ENCODE data around the gene OGFOD2.
A peak's percentile ranks its signal among the peaks of the same experiment; 100 is the strongest.

Gene OGFOD2

GRCh38 chr12:122951979-122952892 lies 22.8 kb upstream of the OGFOD2 start:
- peak; percentile 83 for DNase-seq (ENCODE audit: low spot score)

- no peak for DNase-seq (ENCODE audit: low spot score)
These were observed 19.9 kb upstream of the OGFOD2 start for GRCh38 chr12:122955156-122955555.

- DNase-seq (ENCODE audit: low spot score), result no peak
These were observed 19.0 kb upstream of the OGFOD2 start for GRCh38 chr12:122956035-122956434.

- no peak for DNase-seq (ENCODE audit: low spot score)
These were observed 16.7 kb upstream of the OGFOD2 start for GRCh38 chr12:122958198-122958888.

- no peak for DNase-seq (ENCODE audit: low spot score)
These were observed 15.4 kb upstream of the OGFOD2 start for GRCh38 chr12:122959566-122960192.

- no peak for DNase-seq (ENCODE audit: low spot score)
These were observed 14.9 kb upstream of the OGFOD2 start for GRCh38 chr12:122960193-122960569.

GRCh38 chr12:122961531-122962329 lies 13.3 kb upstream of the OGFOD2 start:
- DNase-seq (ENCODE audit: low spot score), result no peak

- no peak for DNase-seq (ENCODE audit: low spot score)
These were observed 11.1 kb upstream of the OGFOD2 start for GRCh38 chr12:122963941-122964265.

- DNase-seq (ENCODE audit: low spot score), result no peak
These were observed 10.4 kb upstream of the OGFOD2 start for GRCh38 chr12:122964439-122965257.

- DNase-seq (ENCODE audit: low spot score), result no peak
These were observed 9.7 kb upstream of the OGFOD2 start for GRCh38 chr12:122965321-122965751.

GRCh38 chr12:122965851-122966742 lies 8.9 kb upstream of the OGFOD2 start, which contains the start of gene ABCB9:
Gene ABCB9 (minus strand): TSS chr12:122966463. CDS start chr12:122960235, 6,228 bp downstream.
- peak; percentile 96 for DNase-seq (ENCODE audit: low spot score)

GRCh38 chr12:122966743-122967550 lies 8.1 kb upstream of the OGFOD2 start:
- DNase-seq (ENCODE audit: low spot score), result no peak

- no peak for DNase-seq (ENCODE audit: low spot score)
These were observed 6.9 kb upstream of the OGFOD2 start for GRCh38 chr12:122968104-122968503.

GRCh38 chr12:122969676-122970075 lies 5.4 kb upstream of the OGFOD2 start:
- DNase-seq (ENCODE audit: low spot score), result no peak

- peak; percentile 100 for DNase-seq (ENCODE audit: low spot score)
These were observed 661 bp upstream of the OGFOD2 start for GRCh38 chr12:122974274-122974891.

- no peak for DNase-seq (ENCODE audit: low spot score)
These were observed 975 bp downstream of the OGFOD2 start for GRCh38 chr12:122975790-122976647.

- DNase-seq (ENCODE audit: low spot score), result no peak
These were observed 1.6 kb downstream of the OGFOD2 start for GRCh38 chr12:122976648-122976975.

GRCh38 chr12:122977153-122977552 lies 2.1 kb downstream of the OGFOD2 start:
- DNase-seq (ENCODE audit: low spot score), result no peak
